Limb (tissue), 2 donors: ENCODE measurements around the gene PUS7L.

Experiments used
- DNase-seq, 2 donors: peaks; one replicate each; pipeline ENCODE4 v3.0.0-alpha.2; 2016; ENCODE audit errors: extremely low spot score in 2 of 2

PUS7L gene, protein sequence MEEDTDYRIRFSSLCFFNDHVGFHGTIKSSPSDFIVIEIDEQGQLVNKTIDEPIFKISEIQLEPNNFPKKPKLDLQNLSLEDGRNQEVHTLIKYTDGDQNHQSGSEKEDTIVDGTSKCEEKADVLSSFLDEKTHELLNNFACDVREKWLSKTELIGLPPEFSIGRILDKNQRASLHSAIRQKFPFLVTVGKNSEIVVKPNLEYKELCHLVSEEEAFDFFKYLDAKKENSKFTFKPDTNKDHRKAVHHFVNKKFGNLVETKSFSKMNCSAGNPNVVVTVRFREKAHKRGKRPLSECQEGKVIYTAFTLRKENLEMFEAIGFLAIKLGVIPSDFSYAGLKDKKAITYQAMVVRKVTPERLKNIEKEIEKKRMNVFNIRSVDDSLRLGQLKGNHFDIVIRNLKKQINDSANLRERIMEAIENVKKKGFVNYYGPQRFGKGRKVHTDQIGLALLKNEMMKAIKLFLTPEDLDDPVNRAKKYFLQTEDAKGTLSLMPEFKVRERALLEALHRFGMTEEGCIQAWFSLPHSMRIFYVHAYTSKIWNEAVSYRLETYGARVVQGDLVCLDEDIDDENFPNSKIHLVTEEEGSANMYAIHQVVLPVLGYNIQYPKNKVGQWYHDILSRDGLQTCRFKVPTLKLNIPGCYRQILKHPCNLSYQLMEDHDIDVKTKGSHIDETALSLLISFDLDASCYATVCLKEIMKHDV

DNA sequence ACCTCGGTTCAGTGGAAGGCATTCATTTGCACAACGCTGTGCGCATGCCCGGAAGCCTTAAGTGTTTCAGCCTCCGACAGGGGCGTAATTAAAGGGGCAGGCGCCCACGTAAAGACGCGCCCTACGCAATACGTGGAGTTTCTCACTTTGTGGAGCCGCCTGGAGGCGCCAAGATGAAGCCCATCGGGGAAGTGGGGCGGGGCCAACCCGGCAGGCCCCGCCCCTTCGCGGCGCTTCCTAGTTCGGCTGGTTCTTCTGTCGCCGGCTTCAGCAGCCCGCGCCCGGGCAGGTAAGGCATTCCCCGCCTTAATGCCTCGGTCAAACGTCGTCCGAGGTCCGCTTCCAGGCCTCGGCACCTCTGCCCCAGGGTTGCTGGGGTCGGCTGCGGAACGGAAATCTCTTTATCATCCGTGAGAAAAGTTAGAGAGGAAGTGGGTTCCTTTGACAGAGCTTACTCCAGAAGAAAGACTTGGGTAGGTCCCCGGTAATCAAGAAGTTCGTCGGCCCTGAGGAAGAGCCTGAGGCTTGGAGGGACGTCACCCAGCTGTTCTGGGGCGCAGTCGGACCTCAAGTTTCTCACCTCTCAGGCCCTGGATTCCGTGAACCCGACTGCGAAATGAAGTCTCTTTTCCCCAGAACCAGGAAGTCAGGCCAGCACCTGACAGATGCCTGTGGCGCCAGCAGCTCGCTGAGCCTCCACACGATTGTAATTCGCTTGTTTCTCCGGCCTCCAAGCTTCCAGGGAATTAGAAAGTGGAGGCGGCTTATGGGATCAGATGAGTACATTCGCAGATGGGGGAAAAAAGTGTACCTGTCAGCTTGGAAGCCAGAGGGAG is at the start of gene PUS7L, which contains the start of gene IRAK4:
TSS of gene PUS7L (minus strand) at position 63 of the 836 bp plus-strand sequence. CDS start 3,545 bp downstream, outside the sequence.
TSS of gene IRAK4 (plus strand) at position 224 of the 836 bp plus-strand sequence. CDS start 9,161 bp downstream, outside the sequence.
- peak; percentile 95 to 97 for DNase-seq

DNA sequence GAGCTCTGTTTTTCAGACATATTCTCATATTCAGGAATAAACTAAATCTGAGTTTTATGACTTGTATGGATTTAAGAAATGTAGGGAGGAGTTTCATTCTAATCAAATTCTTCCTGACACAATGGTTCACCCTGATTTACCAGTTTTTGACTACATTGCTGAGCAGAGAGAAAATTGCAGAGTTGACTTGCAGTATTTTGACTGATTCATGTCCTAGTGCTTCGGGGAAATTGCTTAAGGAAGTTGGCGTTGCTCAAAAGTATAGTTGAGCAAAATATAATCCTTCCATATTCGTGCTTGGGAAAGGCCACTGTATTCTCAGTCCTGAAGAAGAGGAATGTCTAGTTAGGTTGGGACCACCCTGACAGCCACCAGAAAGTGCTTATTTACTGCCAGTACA is 48.8 kb upstream of the PUS7L start:
- no peak for DNase-seq

DNA sequence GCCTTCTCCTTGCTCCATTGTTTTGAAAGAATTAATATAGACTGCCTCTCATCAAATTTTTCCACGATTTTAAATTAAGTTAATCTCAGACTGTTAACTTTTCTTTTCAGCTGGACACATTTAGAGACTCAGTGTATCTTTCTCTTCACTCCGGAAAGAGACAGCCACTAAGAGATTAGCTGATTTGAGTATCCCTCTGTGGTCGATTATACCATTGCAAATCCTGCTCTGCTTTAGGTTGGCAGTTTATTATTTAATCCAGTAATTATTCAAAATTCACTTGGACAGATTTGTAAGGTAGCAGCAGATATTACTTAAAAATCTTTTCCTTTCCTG is 48.1 kb upstream of the PUS7L start:
- no peak for DNase-seq

- DNase-seq: peak; percentile 87 to 96
Measured at GRCh38 chr12:43805860-43806736, 47.5 kb upstream of the PUS7L start, which contains the start of gene TWF1. Gene TWF1, minus strand, starts transcription at chr12:43806317. Its CDS starts 72 bp downstream, at chr12:43806245.

DNA sequence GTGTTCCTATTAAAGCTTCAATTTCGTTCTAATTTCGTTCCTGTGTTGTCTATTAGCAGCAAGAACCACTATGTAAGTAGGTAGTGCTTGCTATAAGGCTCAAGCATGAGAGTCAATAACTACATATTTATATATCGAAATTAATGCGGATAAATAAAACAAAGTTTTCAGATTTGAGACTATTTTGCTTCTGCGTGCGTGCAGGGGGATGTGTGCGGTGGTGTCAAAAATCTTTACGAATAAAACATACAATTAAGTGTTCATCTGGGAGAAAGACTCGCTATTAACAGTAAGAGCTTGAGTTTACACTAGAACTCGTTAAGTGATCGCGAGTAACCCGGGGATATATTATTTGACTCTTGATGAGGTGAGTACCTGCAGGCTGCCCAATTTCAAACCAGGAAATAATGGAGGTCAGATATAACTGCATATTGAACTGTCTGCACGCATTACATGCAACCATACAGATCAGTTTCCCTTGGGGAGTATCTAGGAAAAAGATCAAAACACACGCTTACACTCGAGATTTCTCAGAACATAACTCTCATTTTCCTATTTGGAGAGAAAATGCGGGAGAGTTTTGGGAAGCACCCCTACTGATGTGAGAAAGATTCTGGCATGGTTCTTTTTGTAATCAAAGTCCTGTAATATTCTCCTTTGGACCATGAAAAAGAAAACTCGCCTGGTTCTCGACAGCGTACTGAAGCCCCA is 46.7 kb upstream of the PUS7L start:
- DNase-seq: peak in 1 of 2 donors; percentile 34

DNA sequence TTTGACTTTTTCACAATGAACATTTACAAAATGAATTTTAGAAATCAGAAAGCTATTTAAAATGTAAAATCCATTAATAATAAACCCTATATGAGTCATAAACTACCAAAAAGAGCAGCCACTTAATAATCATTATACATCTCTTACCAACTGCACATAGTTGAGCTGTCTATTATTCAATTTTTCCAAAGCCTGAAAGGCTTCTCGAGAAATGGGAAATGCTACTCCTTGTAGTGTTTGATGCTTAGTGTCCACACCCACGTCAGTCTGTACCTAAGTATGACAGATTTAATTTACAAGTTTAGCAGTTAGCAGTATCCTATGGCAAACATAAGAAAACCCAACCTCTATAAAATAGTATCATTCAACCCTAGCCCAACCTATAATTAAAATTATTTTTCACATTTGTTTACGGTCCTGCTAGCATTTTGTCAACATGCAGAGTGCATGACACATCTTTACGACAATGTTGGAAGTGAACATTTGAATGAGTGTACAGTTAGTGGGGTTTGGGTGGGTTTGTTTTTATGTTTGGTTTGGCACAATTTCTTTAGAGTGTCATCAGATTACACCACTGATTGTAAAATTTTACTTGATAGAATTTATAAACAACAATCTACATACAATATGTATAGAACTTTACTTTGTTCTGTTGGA is 39.1 kb upstream of the PUS7L start:
- DNase-seq: no peak

- DNase-seq: no peak
Measured at GRCh38 chr12:43795716-43796280, 37.2 kb upstream of the PUS7L start.

DNA sequence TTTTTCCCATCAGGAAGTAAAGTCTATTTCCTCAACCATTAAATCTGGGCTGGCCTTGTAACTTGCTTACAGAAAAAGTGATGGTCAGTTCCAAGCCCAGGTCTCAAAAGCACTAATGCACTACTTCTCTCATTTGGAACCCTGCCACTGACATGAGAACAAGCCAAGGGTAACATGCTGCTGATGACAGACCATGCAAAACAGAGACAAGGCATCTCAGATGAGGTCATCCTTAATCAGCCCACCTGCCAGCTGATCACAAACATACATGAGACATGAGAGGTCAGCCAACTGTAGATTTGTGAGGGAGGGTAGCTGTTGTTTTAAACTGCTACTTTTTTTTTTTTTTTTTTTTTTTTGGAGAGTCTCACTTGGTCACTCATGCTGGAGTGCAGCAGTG is 31.4 kb upstream of the PUS7L start:
- DNase-seq: peak in 1 of 2 donors; percentile 23

- DNase-seq: no peak
Measured at GRCh38 chr12:43786899-43787693, 28.5 kb upstream of the PUS7L start.

DNA sequence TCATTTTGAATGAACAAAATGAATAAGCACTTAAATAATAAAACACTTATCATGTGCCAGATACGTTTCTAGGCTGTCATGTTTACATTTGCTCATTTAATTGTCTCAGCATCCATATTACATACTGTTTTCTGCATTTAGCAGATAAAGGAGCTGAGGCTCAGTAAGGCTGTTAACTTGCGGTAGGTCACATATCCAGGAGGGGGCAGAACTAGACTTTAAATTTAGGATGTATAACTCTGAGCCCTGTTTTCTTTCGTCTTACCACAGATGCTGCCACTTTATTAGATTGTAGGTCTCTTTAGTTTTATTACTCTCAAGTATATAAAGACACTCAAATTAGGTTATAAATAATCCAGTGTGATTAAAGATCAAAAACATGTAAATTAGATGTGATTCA is 17.9 kb upstream of the PUS7L start:
- peak in 1 of 2 donors; percentile 43 for DNase-seq

GRCh38 chr12:43766291-43766690 is 7.7 kb upstream of the PUS7L start:
- no peak for DNase-seq

GRCh38 chr12:43764528-43764927 is 5.9 kb upstream of the PUS7L start:
- DNase-seq: no peak

- no peak for DNase-seq
Measured at GRCh38 chr12:43763769-43764168, 5.2 kb upstream of the PUS7L start.

GRCh38 chr12:43762596-43762995 is 4.0 kb upstream of the PUS7L start:
- DNase-seq: no peak

- DNase-seq: no peak
Measured at GRCh38 chr12:43761500-43761899, 2.9 kb upstream of the PUS7L start.

GRCh38 chr12:43760396-43760795 is 1.8 kb upstream of the PUS7L start:
- no peak for DNase-seq

DNA sequence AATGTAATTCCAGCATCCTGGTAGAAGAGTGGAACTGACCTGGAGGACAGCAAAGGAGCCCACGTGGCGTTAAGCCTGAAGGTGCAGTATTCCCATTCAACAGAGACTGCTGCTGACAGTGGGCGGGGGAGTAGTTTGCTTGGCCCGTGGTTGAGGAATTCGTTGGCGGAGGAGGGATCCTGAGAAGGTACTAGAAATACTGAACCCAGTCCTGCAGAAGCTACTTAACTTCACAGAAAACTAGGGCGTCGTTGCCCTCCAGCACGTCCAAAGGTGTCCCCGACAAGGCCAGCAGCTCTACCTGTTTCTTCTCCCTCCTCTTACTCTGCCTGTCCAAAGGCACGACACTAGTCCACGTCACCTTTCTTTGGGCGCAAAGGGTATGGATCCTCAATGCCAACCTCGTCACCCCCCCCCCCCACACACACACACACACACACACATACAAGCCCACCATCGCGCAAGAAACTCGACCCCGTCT is 303 bp downstream of the PUS7L start:
- DNase-seq: no peak

DNA sequence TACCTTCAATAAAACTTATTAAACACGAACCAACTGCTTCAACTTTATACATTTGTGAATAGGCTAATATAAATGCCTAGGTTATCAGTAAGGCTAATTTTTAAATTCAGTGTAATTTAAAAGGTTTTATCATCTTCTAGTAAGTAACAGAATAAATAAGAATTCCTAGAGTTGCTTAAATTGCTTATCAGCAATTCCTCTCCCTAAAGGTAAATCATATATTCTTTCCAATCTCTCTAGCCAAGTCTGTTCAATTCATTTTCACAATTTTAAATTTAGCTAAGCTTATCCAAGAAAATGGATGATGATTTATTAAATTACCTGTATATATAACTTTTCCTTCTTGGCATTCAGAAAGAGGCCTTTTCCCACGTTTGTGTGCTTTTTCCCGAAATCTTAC is 4.6 kb downstream of the PUS7L start:
- no peak for DNase-seq
